Smooth muscle cell (in vitro differentiated cells): ENCODE data around the gene TIAM2. TPM values are rescaled to one million over a fixed set of nuclear protein-coding genes. Genes with fewer than 3 reads are reported as not detected.

ENCODE experiments used
- DNase-seq: peaks from one replicate; lab custom pipeline; 2025; ENCODE audit not compliant: unreplicated experiment; lab: John Stamatoyannopoulos, UW
- H2AFZ ChIP-seq: fragments of 200-600 bp; sonication (generic); 2 replicates; pipeline ENCODE4 v1.6.0; 2016; ENCODE audit warnings: antibody characterized with exemption, low read depth, mild to moderate bottlenecking
- H3F3A ChIP-seq: fragments of 200-600 bp; sonication (generic); 2 replicates; pipeline ENCODE4 v1.6.0; 2017; ENCODE audit warnings: antibody characterized with exemption, low read depth
- H3K27ac ChIP-seq: fragments of 200-600 bp; sonication (generic); 2 replicates; pipeline ENCODE4 v1.5.1; 2016; ENCODE audit warnings: low read depth, mild to moderate bottlenecking
- H3K27me3 ChIP-seq: fragments of 200-600 bp; sonication (generic); 2 replicates; pipeline ENCODE4 v1.6.1; 2016; ENCODE audit warnings: low read depth, mild to moderate bottlenecking
- H3K36me3 ChIP-seq: fragments of 200-600 bp; sonication (generic); 2 replicates; pipeline ENCODE4 v1.5.1; 2016; ENCODE audit warnings: low read depth
- H3K4me1 ChIP-seq: fragments of 200-600 bp; sonication (generic); 2 replicates; pipeline ENCODE4 v1.5.1; 2016; ENCODE audit warnings: low read depth
- H3K4me2 ChIP-seq: fragments of 200-600 bp; sonication (generic); 2 replicates; pipeline ENCODE4 v1.6.0; 2016; ENCODE audit warnings: mild to moderate bottlenecking
- H3K4me3 ChIP-seq: fragments of 200-600 bp; sonication (generic); 2 replicates; pipeline ENCODE4 v1.5.1; 2016; ENCODE audit warnings: mild to moderate bottlenecking
- H3K79me2 ChIP-seq: fragments of 200-600 bp; sonication (generic); 2 replicates; pipeline ENCODE4 v1.6.0; 2016; ENCODE audit warnings: low read depth, mild to moderate bottlenecking
- H3K9ac ChIP-seq: fragments of 200-600 bp; sonication (generic); 2 replicates; pipeline ENCODE4 v1.6.0; 2016; ENCODE audit warnings: low read depth
- H3K9me3 ChIP-seq: fragments of 200-600 bp; sonication (generic); replicated peaks from 2 replicates; pipeline ENCODE4 v1.5.1; 2016; ENCODE audit warnings: low read depth
- H4K20me1 ChIP-seq: fragments of 200-600 bp; sonication (generic); 2 replicates; pipeline ENCODE4 v1.6.0; 2016; ENCODE audit warnings: low read depth
- WGBS: methylation state at CpG from one replicate; pipeline ENCODE4 v1.1.7; 2016; ENCODE audit warnings: low lambda C conversion rate; 5-methylcytosine and 5-hydroxymethylcytosine counted together
- polyA plus RNA-seq: library from polyadenylated mRNA; unstranded; fragments of >200 nt; fragmentation: Nextera tagmentation; extraction: Ambion mirVana; gene quantifications from 2 replicates; pipeline ENCODE4 v1.2.1, GENCODE V29; 2016
- total RNA-seq: library from RNA; depleted of rRNA; stranded (reverse); fragments of >200 nt; gene quantifications from 2 replicates; pipeline ENCODE4 v1.2.3, GENCODE V29; 2014
- TF ChIP-seq, protein P1 (sequence below): fragments of 200-600 bp; sonication (generic); IDR thresholded peaks from 2 replicates; pipeline ENCODE4 v1.5.1; 2017; ENCODE audit warnings: borderline replicate concordance, mild to moderate bottlenecking, antibody characterized with exemption; ENCODE audit not compliant: insufficient read depth, poor library complexity, severe bottlenecking

Gene TIAM2
- total and polyA plus RNA-seq, 2 experiments from 2014 or later: 13.1 to 24.9 TPM

DNA sequence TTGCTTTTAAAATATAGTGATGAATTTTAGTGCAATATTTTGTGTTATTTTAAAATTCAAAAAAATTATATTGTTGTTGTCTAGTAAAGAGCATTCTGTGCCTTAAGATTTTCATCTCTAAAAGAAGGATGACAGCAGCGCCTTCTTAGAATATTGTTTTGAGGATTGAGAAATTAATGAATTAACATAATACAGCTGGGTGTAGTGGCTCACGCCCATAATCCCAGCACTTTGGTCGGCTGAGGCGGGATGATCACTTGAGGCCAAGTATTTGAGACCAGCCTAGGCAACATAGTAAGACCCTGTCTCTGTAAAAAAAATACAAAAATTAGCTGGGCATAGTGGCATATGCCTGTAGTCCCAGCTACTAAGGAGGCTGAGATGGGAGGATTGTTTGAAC is 6.8 kb downstream of the TIAM2 start:
- H4K20me1 ChIP-seq: peaks cover 17% of the 10 kb centered on the region
- no peak overlapping the region for H3K4me2 ChIP-seq
- H3K4me1 ChIP-seq: peaks cover 7% of the 10 kb centered on the region
- no peaks in the 10 kb centered on the region for H3K9me3 ChIP-seq
- no peak overlapping the region for H3K4me3 ChIP-seq
- H3K79me2 ChIP-seq: peaks cover 20% of the 10 kb centered on the region
- no peak overlapping the region for H2AFZ ChIP-seq
- H3K9ac ChIP-seq: no peak overlapping the region
- no peaks in the 10 kb centered on the region for H3K36me3 ChIP-seq
- no peaks in the 10 kb centered on the region for H3K27me3 ChIP-seq
- WGBS: 76% methylated on average over 4 of the region's 4 CpGs
- DNase-seq: no peak
- H3F3A ChIP-seq: no peaks in the 10 kb centered on the region
- TF ChIP-seq, protein P1, sequence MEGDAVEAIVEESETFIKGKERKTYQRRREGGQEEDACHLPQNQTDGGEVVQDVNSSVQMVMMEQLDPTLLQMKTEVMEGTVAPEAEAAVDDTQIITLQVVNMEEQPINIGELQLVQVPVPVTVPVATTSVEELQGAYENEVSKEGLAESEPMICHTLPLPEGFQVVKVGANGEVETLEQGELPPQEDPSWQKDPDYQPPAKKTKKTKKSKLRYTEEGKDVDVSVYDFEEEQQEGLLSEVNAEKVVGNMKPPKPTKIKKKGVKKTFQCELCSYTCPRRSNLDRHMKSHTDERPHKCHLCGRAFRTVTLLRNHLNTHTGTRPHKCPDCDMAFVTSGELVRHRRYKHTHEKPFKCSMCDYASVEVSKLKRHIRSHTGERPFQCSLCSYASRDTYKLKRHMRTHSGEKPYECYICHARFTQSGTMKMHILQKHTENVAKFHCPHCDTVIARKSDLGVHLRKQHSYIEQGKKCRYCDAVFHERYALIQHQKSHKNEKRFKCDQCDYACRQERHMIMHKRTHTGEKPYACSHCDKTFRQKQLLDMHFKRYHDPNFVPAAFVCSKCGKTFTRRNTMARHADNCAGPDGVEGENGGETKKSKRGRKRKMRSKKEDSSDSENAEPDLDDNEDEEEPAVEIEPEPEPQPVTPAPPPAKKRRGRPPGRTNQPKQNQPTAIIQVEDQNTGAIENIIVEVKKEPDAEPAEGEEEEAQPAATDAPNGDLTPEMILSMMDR: no peak
- no peak overlapping the region for H3K27ac ChIP-seq

DNA sequence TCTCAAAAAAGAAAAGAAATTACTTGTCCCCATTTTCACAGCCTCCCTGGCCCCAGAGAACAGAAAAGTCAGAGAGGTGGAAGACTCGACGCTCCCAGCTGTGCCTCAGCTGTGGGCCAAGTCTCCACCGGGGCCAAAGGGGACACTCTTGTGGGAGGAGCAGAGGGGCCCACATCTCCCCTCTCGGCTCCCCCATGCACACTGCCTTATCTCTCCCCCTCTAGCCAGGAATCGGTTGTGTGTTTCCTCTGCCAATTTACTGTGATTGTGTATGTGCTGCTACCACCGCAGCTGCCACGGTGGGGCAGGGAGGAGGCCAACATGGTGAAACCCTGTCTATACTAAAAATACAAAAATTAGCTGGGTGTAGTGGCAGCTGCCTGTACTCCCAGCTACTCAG is 8.4 kb downstream of the TIAM2 start:
- no peaks in the 10 kb centered on the region for H3F3A ChIP-seq
- TF ChIP-seq, protein P1: no peak
- no peak overlapping the region for H2AFZ ChIP-seq
- no peaks in the 10 kb centered on the region for H3K9me3 ChIP-seq
- peaks cover 20% of the 10 kb centered on the region for H3K79me2 ChIP-seq
- no peak overlapping the region for H3K27ac ChIP-seq
- H3K4me1 ChIP-seq: no peaks in the 10 kb centered on the region
- no peak overlapping the region for H3K4me3 ChIP-seq
- no peaks in the 10 kb centered on the region for H3K36me3 ChIP-seq
- DNase-seq: no peak
- no peak overlapping the region for H3K4me2 ChIP-seq
- H3K27me3 ChIP-seq: no peaks in the 10 kb centered on the region
- H3K9ac ChIP-seq: no peak overlapping the region
- 91% methylated on average over 7 of the region's 7 CpGs for WGBS
- H4K20me1 ChIP-seq: peaks cover 17% of the 10 kb centered on the region

DNA sequence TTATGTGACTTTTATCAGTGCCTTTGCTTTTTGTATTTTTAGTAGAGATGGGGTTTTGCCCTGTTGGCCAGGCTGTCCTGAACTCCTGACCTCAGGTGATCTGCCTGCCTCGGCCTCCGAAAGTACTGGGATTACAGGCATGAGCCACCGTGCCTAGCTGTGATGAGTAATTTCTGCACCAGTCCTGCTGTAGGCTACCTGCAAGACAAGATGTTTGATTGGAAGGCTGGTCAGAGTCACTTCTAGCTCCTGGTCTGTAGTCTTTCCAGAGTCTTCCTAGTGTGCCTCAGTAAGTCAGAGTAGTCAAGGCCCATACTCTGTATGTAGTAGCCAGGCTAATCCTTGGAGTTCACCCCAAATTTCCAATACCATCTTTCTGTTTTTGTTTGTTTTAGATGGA is 8.9 kb downstream of the TIAM2 start:
- DNase-seq: no peak
- no peaks in the 10 kb centered on the region for H3K36me3 ChIP-seq
- no peaks in the 10 kb centered on the region for H3K9me3 ChIP-seq
- WGBS: 71% methylated on average over 3 of the region's 3 CpGs
- H3K27me3 ChIP-seq: no peaks in the 10 kb centered on the region
- H3K27ac ChIP-seq: no peak overlapping the region
- H3K4me1 ChIP-seq: no peaks in the 10 kb centered on the region
- no peak overlapping the region for H3K4me2 ChIP-seq
- no peak overlapping the region for H3K4me3 ChIP-seq
- H3K79me2 ChIP-seq: peaks cover 19% of the 10 kb centered on the region
- no peak overlapping the region for H2AFZ ChIP-seq
- TF ChIP-seq, protein P1: no peak
- H3F3A ChIP-seq: no peaks in the 10 kb centered on the region
- no peak overlapping the region for H3K9ac ChIP-seq
- peaks cover 17% of the 10 kb centered on the region for H4K20me1 ChIP-seq

DNA sequence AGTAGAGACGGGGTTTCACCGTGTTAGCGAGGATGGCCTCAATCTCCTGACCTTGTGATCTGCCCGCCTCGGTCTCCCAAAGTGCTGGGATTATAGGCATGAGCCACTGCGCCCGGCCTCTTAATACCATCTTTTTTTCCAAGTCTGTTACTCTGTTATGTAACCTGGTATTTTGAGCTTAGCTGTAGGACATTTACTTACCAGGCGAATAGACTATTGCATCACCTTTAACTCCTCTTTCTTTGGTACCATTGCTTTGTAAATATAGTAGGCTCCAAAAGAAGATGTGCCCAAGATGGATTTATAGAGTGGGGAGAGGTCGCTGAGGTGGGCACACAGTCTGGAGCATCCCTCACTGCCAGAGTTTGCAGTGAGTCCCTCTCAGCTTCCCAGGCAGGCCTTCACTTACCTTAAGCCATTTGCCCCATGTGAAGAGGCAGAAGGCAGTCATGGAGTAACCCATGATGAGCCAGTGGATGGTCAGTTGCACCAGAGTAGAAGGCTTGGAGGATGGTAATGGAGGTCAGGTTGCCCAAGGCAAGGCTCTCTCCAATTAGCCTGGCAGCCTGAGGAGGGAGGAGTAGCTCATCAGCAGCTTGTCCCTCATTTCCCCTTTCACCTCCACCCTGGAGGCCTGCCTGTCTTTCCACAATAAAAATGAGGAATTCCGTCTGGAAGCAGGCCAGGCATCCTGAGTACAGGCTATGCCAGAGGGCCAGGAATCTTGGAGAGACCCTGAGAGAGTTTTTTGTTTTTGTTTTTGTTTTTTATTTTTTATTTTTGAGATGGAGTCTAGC is 9.7 kb downstream of the TIAM2 start:
- Histone ChIP-seq H3K4me2 (no peak overlapping the region), H3K79me2 (peaks cover 20% of the 10 kb centered on the region), H3F3A (no peaks in the 10 kb centered on the region), H3K9ac (no peak overlapping the region), H3K27me3 (no peaks in the 10 kb centered on the region), H3K4me3 (no peak overlapping the region), H4K20me1 (peaks cover 17% of the 10 kb centered on the region), H3K9me3 (no peaks in the 10 kb centered on the region), H3K27ac (no peak overlapping the region), H3K36me3 (no peaks in the 10 kb centered on the region), H2AFZ (no peak overlapping the region), H3K4me1 (no peaks in the 10 kb centered on the region)
- TF ChIP-seq, protein P1: no peak
- WGBS: 96% methylated on average over 10 of the region's 10 CpGs
- DNase-seq: no peak
